Choroid plexus epithelial cell (primary cell): ENCODE measurements around the gene SMARCA1.

Source experiments
- DNase-seq: peaks from one replicate; pipeline ENCODE4 v3.0.0-alpha.2; 2010; ENCODE audit warnings: low read depth
- H3K4me3 ChIP-seq: 2 replicates; pipeline ENCODE4 v1.5.1; 2011; ENCODE audit warnings: low read depth, mild to moderate bottlenecking, control low read depth, low read length, moderate library complexity
- TF ChIP-seq, protein P1 (sequence below): conservative IDR thresholded peaks from 2 replicates; pipeline ENCODE4 v1.5.1; 2011; ENCODE audit warnings: low read depth, mild to moderate bottlenecking, control low read depth, inconsistent platforms, low read length, moderate library complexity

SMARCA1 gene

DNA sequence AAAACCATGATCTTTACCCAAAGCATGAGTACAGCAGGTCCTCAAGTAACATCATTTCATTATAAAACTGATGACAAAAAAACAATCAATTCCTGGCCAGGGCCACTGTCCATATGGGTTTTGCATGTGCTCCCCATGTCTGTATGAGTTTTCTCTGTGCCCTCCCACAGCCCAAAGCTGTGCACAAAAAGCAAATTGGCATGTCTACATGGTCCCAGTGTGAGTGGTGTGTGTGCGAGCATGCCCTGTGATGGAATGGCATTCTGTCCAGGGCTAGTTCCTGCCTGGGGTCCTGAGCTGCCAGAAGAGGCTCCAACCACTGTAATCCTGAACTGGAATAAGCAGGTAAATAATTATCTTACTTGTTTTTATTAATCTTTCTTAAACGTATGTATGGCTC lies 28.4 kb downstream of the SMARCA1 start:
- no peak for DNase-seq
- H3K4me3 ChIP-seq = no peak overlapping the region
- TF ChIP-seq, protein P1, sequence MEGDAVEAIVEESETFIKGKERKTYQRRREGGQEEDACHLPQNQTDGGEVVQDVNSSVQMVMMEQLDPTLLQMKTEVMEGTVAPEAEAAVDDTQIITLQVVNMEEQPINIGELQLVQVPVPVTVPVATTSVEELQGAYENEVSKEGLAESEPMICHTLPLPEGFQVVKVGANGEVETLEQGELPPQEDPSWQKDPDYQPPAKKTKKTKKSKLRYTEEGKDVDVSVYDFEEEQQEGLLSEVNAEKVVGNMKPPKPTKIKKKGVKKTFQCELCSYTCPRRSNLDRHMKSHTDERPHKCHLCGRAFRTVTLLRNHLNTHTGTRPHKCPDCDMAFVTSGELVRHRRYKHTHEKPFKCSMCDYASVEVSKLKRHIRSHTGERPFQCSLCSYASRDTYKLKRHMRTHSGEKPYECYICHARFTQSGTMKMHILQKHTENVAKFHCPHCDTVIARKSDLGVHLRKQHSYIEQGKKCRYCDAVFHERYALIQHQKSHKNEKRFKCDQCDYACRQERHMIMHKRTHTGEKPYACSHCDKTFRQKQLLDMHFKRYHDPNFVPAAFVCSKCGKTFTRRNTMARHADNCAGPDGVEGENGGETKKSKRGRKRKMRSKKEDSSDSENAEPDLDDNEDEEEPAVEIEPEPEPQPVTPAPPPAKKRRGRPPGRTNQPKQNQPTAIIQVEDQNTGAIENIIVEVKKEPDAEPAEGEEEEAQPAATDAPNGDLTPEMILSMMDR = no peak

DNA sequence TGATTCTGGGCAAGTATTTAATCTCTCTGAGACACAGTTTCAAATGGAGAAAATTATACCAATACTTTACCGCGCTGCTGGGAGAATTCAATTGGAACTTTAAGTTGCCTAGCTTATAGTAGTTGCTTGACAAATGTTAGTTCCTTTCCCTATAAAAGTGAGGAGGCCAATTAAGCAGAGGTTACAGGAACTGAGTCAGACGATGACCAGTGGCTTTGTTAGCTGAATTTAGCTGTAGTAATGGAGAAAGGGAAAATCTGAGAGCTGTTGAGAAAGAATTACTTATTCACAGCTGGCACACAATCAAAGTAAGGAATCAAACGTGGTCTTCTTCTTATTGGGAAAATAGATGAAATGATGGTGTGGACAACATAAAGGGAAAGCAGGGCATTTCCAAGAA lies 29.6 kb downstream of the SMARCA1 start:
- TF ChIP-seq, protein P1 = no peak
- DNase-seq = peak; percentile 35
- no peak overlapping the region for H3K4me3 ChIP-seq

DNA sequence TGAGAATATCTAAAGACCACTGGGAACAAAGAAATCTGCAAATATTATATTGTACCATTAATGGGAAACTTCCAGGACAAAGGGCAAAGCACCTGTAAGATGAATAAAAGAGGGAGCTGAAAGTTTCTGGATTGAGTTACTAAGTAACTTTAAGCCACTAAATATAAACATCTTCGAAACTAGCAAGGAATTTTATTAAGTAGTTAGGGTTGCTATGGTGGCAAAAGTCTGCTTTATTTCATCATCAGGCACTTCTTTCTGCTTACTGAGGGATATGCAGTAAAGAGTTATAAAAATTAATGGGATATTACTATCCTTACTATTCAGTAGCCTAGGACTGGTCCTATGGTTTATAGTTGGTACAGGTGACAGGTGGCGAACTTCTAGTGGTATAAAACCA lies 33.0 kb downstream of the SMARCA1 start:
- no peak for DNase-seq
- TF ChIP-seq, protein P1 = no peak
- no peak overlapping the region for H3K4me3 ChIP-seq

- TF ChIP-seq, protein P1 = no peak
- no peak overlapping the region for H3K4me3 ChIP-seq
- no peak for DNase-seq
These were observed 34.9 kb downstream of the SMARCA1 start for GRCh38 chrX:129488359-129488758.

GRCh38 chrX:129480889-129481288 lies 42.4 kb downstream of the SMARCA1 start:
- TF ChIP-seq, protein P1 = no peak
- no peak overlapping the region for H3K4me3 ChIP-seq
- DNase-seq = peak; percentile 12

DNA sequence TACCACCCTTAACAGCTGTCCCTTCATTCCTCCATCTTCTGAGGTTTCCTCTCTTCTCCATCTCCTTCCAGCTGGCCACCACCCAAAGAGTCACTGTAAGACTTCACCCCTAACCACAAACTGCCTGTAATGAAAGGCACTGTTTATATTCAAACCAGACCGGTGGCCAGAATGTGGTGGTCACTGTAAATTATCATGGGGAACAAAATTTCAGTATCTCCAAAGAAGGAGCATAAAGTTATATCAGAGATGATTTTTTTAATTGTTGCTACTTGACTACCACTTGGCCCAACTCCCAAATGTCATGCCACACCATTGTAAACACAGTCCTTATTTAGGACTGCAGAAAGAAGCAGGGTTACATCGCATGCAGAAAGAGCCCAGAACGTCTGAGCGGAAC lies 44.8 kb downstream of the SMARCA1 start:
- H3K4me3 ChIP-seq = no peak overlapping the region

GRCh38 chrX:129472116-129472515 lies 51.2 kb downstream of the SMARCA1 start:
- TF ChIP-seq, protein P1 = no peak
- no peak overlapping the region for H3K4me3 ChIP-seq
- DNase-seq = peak; percentile 51

More for the DNA sequence above, 44.8 kb downstream of the SMARCA1 start:
- TF ChIP-seq, protein P1 = no peak
- DNase-seq = peak; percentile 71
